HCT116 (cell line): ENCODE measurements around the gene BICRA.

Experiments used
- EGR1 ChIP-seq: IDR thresholded peaks from 2 replicates; pipeline ENCODE4 v1.6.1; 2012; ENCODE audit warnings: low read depth
- EZH2 ChIP-seq: fragments of 200-600 bp; sonication (generic); IDR thresholded peaks from 2 replicates; pipeline ENCODE4 v1.6.1; 2017; ENCODE audit warnings: antibody characterized with exemption, mixed run types
- EZH2phosphoT487 ChIP-seq: fragments of 200-600 bp; IDR thresholded peaks from 2 replicates; pipeline ENCODE4 v1.6.1; 2018; ENCODE audit warnings: antibody characterized with exemption, borderline replicate concordance
- JUND ChIP-seq: IDR thresholded peaks from 2 replicates; pipeline ENCODE4 v1.6.1; 2012
- POLR2A ChIP-seq: IDR thresholded peaks from 2 replicates; pipeline ENCODE4 v1.7.0; 2011; ENCODE audit warnings: borderline replicate concordance; ENCODE audit not compliant: insufficient read depth, insufficient read length; ENCODE audit errors: extremely low read depth
- POLR2AphosphoS5 ChIP-seq: IDR thresholded peaks from 2 replicates; pipeline ENCODE4 v1.6.1; 2011; ENCODE audit warnings: mild to moderate bottlenecking, low read depth, low read length, moderate library complexity
- SP1 ChIP-seq: IDR thresholded peaks from 2 replicates; pipeline ENCODE4 v1.6.1; 2012; ENCODE audit warnings: low read depth
- YY1 ChIP-seq: IDR thresholded peaks from 2 replicates; pipeline ENCODE4 v1.6.1; 2011; ENCODE audit warnings: low read length, low read depth, moderate library complexity, mild to moderate bottlenecking; ENCODE audit not compliant: insufficient replicate concordance; ENCODE audit errors: extremely low read depth
- ZNF274 ChIP-seq: fragments of 200-500 bp; sonication (Bioruptor generic); IDR thresholded peaks from 2 replicates; pipeline ENCODE4 v1.6.1; 2014; ENCODE audit warnings: mild to moderate bottlenecking, low read depth, low read length, inconsistent platforms
- TF ChIP-seq, protein P1 (sequence below), 3 experiments: fragments of 200-600 bp in 1 of 3; sonication (generic) in 1 of 3; IDR thresholded peaks in 2 of 3; conservative IDR thresholded peaks in 1 of 3; 2 replicates each; pipeline ENCODE4 v1.5.1; 2012 to 2017; ENCODE audit warnings: low read depth in 2 of 3, low read length in 2 of 3, antibody characterized with exemption in 1 of 3, borderline replicate concordance in 1 of 3, control low read depth in 1 of 3, mild to moderate bottlenecking in 1 of 3, mixed read lengths in 1 of 3, mixed run types in 1 of 3, moderate library complexity in 1 of 3; ENCODE audit not compliant: insufficient read depth in 1 of 3
- TF ChIP-seq, protein P2 (sequence below): IDR thresholded peaks from 2 replicates; pipeline ENCODE4 v1.6.1; 2012
- TF ChIP-seq, protein P3 (sequence below): IDR thresholded peaks from 2 replicates; pipeline ENCODE4 v1.6.1; 2012; ENCODE audit warnings: low read depth
- TF ChIP-seq, protein P4 (sequence below): IDR thresholded peaks from 2 replicates; pipeline ENCODE4 v1.6.1; 2011; ENCODE audit warnings: mild to moderate bottlenecking, low read length, moderate library complexity; ENCODE audit not compliant: insufficient replicate concordance; ENCODE audit errors: extremely low read depth

DNA sequence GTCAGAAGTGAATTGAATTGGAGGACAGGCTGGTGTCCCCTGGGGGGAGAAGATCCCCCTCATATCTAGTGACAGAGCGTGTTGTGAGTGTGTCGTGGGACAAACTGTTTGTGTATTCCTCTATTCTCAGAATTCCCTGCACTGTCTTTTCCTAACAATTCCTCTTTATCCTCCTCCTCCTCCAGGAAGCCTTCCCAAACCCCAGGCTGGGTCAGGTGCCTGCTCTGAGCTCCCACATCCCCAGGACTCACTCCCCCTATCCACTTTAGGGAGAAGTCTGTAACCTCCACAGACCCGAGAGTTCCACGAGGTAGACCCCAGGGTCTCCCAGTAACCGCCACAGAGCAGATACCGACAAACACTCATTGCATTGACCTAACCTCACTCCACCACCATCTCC, 15.1 kb upstream of the BICRA start:
- no peak for TF ChIP-seq ZNF274
- TF ChIP-seq POLR2A, result no peak
- TF ChIP-seq, protein P1, sequence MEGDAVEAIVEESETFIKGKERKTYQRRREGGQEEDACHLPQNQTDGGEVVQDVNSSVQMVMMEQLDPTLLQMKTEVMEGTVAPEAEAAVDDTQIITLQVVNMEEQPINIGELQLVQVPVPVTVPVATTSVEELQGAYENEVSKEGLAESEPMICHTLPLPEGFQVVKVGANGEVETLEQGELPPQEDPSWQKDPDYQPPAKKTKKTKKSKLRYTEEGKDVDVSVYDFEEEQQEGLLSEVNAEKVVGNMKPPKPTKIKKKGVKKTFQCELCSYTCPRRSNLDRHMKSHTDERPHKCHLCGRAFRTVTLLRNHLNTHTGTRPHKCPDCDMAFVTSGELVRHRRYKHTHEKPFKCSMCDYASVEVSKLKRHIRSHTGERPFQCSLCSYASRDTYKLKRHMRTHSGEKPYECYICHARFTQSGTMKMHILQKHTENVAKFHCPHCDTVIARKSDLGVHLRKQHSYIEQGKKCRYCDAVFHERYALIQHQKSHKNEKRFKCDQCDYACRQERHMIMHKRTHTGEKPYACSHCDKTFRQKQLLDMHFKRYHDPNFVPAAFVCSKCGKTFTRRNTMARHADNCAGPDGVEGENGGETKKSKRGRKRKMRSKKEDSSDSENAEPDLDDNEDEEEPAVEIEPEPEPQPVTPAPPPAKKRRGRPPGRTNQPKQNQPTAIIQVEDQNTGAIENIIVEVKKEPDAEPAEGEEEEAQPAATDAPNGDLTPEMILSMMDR (IDR thresholded peaks at IDR 0.05 in 2 of 3, conservative IDR thresholded peaks at IDR 0.05 in 1 of 3; ENCODE audit: borderline replicate concordance in 1 of 3, insufficient read depth in 1 of 3, low read depth in 2 of 3, low read length in 2 of 3), result no peak
- no peak for TF ChIP-seq SP1
- no peak for TF ChIP-seq POLR2AphosphoS5
- TF ChIP-seq, protein P2, sequence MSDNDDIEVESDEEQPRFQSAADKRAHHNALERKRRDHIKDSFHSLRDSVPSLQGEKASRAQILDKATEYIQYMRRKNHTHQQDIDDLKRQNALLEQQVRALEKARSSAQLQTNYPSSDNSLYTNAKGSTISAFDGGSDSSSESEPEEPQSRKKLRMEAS, result no peak
- TF ChIP-seq, protein P3, sequence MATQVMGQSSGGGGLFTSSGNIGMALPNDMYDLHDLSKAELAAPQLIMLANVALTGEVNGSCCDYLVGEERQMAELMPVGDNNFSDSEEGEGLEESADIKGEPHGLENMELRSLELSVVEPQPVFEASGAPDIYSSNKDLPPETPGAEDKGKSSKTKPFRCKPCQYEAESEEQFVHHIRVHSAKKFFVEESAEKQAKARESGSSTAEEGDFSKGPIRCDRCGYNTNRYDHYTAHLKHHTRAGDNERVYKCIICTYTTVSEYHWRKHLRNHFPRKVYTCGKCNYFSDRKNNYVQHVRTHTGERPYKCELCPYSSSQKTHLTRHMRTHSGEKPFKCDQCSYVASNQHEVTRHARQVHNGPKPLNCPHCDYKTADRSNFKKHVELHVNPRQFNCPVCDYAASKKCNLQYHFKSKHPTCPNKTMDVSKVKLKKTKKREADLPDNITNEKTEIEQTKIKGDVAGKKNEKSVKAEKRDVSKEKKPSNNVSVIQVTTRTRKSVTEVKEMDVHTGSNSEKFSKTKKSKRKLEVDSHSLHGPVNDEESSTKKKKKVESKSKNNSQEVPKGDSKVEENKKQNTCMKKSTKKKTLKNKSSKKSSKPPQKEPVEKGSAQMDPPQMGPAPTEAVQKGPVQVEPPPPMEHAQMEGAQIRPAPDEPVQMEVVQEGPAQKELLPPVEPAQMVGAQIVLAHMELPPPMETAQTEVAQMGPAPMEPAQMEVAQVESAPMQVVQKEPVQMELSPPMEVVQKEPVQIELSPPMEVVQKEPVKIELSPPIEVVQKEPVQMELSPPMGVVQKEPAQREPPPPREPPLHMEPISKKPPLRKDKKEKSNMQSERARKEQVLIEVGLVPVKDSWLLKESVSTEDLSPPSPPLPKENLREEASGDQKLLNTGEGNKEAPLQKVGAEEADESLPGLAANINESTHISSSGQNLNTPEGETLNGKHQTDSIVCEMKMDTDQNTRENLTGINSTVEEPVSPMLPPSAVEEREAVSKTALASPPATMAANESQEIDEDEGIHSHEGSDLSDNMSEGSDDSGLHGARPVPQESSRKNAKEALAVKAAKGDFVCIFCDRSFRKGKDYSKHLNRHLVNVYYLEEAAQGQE, result no peak
- TF ChIP-seq, protein P4, sequence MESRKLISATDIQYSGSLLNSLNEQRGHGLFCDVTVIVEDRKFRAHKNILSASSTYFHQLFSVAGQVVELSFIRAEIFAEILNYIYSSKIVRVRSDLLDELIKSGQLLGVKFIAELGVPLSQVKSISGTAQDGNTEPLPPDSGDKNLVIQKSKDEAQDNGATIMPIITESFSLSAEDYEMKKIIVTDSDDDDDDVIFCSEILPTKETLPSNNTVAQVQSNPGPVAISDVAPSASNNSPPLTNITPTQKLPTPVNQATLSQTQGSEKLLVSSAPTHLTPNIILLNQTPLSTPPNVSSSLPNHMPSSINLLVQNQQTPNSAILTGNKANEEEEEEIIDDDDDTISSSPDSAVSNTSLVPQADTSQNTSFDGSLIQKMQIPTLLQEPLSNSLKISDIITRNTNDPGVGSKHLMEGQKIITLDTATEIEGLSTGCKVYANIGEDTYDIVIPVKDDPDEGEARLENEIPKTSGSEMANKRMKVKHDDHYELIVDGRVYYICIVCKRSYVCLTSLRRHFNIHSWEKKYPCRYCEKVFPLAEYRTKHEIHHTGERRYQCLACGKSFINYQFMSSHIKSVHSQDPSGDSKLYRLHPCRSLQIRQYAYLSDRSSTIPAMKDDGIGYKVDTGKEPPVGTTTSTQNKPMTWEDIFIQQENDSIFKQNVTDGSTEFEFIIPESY, result no peak
- TF ChIP-seq EZH2, result no peak
- no peak for TF ChIP-seq EGR1
- TF ChIP-seq EZH2phosphoT487, result no peak
- TF ChIP-seq YY1, result no peak
- TF ChIP-seq JUND, result no peak
